ENCODE data around the gene UBE2L5. TPM values are rescaled to one million over a fixed set of nuclear protein-coding genes. Genes with fewer than 3 reads are reported as not detected.

Gene UBE2L5
- total and polyA plus RNA-seq, 2 experiments from 2014 or later: not detected

DNA sequence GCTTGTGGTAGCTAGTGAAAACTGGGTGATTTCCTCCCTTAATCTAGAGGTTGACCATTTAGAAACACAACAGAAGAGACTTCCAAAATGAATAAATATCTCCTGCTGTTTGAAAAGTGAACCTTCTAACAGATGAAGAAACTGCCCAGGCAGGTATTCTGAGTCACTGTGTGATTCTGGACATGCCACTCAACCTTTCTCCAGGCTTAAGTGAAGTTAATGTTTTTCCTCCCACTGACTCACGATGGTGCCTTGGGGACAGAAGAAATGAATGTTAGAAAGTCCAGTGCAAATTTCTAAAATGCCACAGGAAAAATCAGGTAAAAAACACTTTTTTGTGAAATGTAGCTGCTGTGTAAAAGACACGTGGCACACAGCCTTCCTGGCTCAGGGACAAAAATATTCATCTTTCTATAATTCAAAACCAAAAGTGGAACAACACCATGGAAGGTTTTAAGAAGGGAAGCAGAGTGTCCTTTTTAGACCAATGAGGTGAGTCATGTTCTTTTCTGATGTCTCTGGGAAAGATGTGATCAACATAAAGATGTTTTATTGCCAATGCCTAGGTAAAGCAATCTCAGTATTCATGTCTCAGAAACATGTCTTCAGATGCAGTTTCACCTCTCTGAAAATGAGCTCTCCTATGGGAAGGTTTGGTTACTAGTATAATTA is 9.1 kb downstream of the UBE2L5 start:
- DNase-seq (ENCODE audit: low spot score): no peak
- Histone ChIP-seq H3K4me2 (no peak overlapping the region), H3K4me1 (ENCODE audit: insufficient read depth) (peaks cover 6% of the 10 kb centered on the region; the same call in 1 of the 2 replicates), H3K4me3 (no peak overlapping the region), H2AFZ (no peak overlapping the region), H3K79me2 (replicated peaks; ENCODE audit: insufficient read depth) (no peaks in the 10 kb centered on the region), H3F3A (replicated peaks; ENCODE audit: low read depth) (no peaks in the 10 kb centered on the region), H4K20me1 (replicated peaks; ENCODE audit: insufficient read depth) (no peaks in the 10 kb centered on the region), H3K36me3 (ENCODE audit: insufficient read depth) (no peaks in the 10 kb centered on the region), H3K9me2 (ENCODE audit: insufficient read depth) (no peaks in the 10 kb centered on the region; the same call in 1 of the 2 replicates), H3K27ac (ENCODE audit: low read depth) (no peak overlapping the region), H3K27me3 (ENCODE audit: insufficient read depth) (no peaks in the 10 kb centered on the region)
- H3K4me1 Mint-ChIP-seq: peaks cover 11% of the 10 kb centered on the region; the same call in 2 of the 3 replicates
- H3K27ac Mint-ChIP-seq: no peak overlapping the region
- no peak overlapping the region for H3K4me3 Mint-ChIP-seq
- no peaks in the 10 kb centered on the region for H3K36me3 Mint-ChIP-seq (ENCODE audit: low read depth)
- TF ChIP-seq STAT1 (IDR thresholded peaks at IDR 0.05; ENCODE audit: unreplicated experiment) (no peak), REST (IDR thresholded peaks at IDR 0.05; ENCODE audit: unreplicated experiment) (no peak), EZH2 (IDR thresholded peaks at IDR 0.05; ENCODE audit: low read depth, unreplicated experiment) (no peak), ZNF331 (CRISPR knock-in tag; IDR thresholded peaks at IDR 0.05; ENCODE audit: low read depth) (no peak), CREB1 (CRISPR knock-in tag; IDR thresholded peaks at IDR 0.05; ENCODE audit: low read depth) (no peak), NANOG (IDR thresholded peaks at IDR 0.05; ENCODE audit: borderline replicate concordance) (no peak), JUNB (IDR thresholded peaks at IDR 0.05; ENCODE audit: unreplicated experiment) (no peak), POLR2AphosphoS5 (IDR thresholded peaks at IDR 0.05; ENCODE audit: low read depth) (no peak), EZH2phosphoT487 (IDR thresholded peaks at IDR 0.05; ENCODE audit: unreplicated experiment) (no peak), ZNF114 (CRISPR knock-in tag; IDR thresholded peaks at IDR 0.05) (no peak)
- TF ChIP-seq, protein P1, sequence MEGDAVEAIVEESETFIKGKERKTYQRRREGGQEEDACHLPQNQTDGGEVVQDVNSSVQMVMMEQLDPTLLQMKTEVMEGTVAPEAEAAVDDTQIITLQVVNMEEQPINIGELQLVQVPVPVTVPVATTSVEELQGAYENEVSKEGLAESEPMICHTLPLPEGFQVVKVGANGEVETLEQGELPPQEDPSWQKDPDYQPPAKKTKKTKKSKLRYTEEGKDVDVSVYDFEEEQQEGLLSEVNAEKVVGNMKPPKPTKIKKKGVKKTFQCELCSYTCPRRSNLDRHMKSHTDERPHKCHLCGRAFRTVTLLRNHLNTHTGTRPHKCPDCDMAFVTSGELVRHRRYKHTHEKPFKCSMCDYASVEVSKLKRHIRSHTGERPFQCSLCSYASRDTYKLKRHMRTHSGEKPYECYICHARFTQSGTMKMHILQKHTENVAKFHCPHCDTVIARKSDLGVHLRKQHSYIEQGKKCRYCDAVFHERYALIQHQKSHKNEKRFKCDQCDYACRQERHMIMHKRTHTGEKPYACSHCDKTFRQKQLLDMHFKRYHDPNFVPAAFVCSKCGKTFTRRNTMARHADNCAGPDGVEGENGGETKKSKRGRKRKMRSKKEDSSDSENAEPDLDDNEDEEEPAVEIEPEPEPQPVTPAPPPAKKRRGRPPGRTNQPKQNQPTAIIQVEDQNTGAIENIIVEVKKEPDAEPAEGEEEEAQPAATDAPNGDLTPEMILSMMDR (conservative IDR thresholded peaks at IDR 0.05; ENCODE audit: low read depth in 2 of 2): no peak
- TF ChIP-seq, protein P2, sequence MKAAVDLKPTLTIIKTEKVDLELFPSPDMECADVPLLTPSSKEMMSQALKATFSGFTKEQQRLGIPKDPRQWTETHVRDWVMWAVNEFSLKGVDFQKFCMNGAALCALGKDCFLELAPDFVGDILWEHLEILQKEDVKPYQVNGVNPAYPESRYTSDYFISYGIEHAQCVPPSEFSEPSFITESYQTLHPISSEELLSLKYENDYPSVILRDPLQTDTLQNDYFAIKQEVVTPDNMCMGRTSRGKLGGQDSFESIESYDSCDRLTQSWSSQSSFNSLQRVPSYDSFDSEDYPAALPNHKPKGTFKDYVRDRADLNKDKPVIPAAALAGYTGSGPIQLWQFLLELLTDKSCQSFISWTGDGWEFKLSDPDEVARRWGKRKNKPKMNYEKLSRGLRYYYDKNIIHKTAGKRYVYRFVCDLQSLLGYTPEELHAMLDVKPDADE (IDR thresholded peaks at IDR 0.05): no peak
- TF ChIP-seq, protein P3, sequence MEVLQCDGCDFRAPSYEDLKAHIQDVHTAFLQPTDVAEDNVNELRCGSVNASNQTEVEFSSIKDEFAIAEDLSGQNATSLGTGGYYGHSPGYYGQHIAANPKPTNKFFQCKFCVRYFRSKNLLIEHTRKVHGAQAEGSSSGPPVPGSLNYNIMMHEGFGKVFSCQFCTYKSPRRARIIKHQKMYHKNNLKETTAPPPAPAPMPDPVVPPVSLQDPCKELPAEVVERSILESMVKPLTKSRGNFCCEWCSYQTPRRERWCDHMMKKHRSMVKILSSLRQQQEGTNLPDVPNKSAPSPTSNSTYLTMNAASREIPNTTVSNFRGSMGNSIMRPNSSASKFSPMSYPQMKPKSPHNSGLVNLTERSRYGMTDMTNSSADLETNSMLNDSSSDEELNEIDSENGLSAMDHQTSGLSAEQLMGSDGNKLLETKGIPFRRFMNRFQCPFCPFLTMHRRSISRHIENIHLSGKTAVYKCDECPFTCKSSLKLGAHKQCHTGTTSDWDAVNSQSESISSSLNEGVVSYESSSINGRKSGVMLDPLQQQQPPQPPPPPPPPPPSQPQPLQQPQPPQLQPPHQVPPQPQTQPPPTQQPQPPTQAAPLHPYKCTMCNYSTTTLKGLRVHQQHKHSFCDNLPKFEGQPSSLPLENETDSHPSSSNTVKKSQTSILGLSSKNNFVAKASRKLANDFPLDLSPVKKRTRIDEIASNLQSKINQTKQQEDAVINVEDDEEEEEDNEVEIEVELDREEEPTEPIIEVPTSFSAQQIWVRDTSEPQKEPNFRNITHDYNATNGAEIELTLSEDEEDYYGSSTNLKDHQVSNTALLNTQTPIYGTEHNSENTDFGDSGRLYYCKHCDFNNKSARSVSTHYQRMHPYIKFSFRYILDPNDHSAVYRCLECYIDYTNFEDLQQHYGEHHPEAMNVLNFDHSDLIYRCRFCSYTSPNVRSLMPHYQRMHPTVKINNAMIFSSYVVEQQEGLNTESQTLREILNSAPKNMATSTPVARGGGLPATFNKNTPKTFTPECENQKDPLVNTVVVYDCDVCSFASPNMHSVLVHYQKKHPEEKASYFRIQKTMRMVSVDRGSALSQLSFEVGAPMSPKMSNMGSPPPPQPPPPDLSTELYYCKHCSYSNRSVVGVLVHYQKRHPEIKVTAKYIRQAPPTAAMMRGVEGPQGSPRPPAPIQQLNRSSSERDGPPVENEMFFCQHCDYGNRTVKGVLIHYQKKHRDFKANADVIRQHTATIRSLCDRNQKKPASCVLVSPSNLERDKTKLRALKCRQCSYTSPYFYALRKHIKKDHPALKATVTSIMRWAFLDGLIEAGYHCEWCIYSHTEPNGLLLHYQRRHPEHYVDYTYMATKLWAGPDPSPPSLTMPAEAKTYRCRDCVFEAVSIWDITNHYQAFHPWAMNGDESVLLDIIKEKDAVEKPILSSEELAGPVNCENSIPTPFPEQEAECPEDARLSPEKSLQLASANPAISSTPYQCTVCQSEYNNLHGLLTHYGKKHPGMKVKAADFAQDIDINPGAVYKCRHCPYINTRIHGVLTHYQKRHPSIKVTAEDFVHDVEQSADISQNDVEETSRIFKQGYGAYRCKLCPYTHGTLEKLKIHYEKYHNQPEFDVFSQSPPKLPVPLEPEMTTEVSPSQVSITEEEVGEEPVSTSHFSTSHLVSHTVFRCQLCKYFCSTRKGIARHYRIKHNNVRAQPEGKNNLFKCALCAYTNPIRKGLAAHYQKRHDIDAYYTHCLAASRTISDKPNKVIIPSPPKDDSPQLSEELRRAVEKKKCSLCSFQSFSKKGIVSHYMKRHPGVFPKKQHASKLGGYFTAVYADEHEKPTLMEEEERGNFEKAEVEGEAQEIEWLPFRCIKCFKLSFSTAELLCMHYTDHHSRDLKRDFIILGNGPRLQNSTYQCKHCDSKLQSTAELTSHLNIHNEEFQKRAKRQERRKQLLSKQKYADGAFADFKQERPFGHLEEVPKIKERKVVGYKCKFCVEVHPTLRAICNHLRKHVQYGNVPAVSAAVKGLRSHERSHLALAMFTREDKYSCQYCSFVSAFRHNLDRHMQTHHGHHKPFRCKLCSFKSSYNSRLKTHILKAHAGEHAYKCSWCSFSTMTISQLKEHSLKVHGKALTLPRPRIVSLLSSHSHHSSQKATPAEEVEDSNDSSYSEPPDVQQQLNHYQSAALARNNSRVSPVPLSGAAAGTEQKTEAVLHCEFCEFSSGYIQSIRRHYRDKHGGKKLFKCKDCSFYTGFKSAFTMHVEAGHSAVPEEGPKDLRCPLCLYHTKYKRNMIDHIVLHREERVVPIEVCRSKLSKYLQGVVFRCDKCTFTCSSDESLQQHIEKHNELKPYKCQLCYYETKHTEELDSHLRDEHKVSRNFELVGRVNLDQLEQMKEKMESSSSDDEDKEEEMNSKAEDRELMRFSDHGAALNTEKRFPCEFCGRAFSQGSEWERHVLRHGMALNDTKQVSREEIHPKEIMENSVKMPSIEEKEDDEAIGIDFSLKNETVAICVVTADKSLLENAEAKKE (CRISPR knock-in tag; IDR thresholded peaks at IDR 0.05): no peak
- ATAC-seq: no peak
- H3K27me3 Mint-ChIP-seq (ENCODE audit: insufficient read depth, low read depth, poor library complexity): peaks cover 2% of the 10 kb centered on the region
- no peaks in the 10 kb centered on the region for H3K9me3 Mint-ChIP-seq
